ENCODE measurements around the gene MLX. TPM values are rescaled to one million over a fixed set of nuclear protein-coding genes. Genes with fewer than 3 reads are reported as not detected.
A peak's percentile ranks its signal among the peaks of the same experiment; 100 is the strongest.
"Not testable (repeated sequence)": the region's sequence is repeated elsewhere in the genome, so short reads cannot be mapped to it uniquely, and the experiment has no call there.

MLX gene
- total RNA-seq, 1 experiment from 2014 or later = 33.7 TPM

GRCh38 chr17:42618442-42619150 is 51.7 kb downstream of the MLX start:
- Histone ChIP-seq H3K4me3 (ENCODE audit: low read depth, low read length, poor library complexity, severe bottlenecking) (no peak overlapping the region), H3K36me3 (ENCODE audit: insufficient read depth, low read length, poor library complexity, severe bottlenecking) (peaks cover 5% of the 10 kb centered on the region), H3K9me3 (ENCODE audit: low read depth, low read length, poor library complexity, severe bottlenecking) (no peaks in the 10 kb centered on the region), H3K27ac (ENCODE audit: low read depth, low read length, poor library complexity, severe bottlenecking) (no peak overlapping the region), H3K27me3 (replicated peaks; ENCODE audit: insufficient read depth, low read depth, low read length, poor library complexity) (no peaks in the 10 kb centered on the region), H3K4me1 (ENCODE audit: insufficient read depth, low read length, poor library complexity, severe bottlenecking) (no peaks in the 10 kb centered on the region)
- DNase-seq (ENCODE audit: low spot score) = peak; percentile 2
- POLR2A ChIA-PET (ENCODE audit: low non-redundant PET) = no interaction called here
- TF ChIP-seq CTCF (conservative IDR thresholded peaks at IDR 0.05; ENCODE audit: low read depth, low read length) (no peak), EZH2 (IDR thresholded peaks at IDR 0.05; ENCODE audit: borderline replicate concordance, low read depth, low read length, poor library complexity, severe bottlenecking) (no peak)
- CTCF ChIA-PET = interaction anchor here (0.7 kb wide), 1 partner anchor 45 kb away, joined by 8 read pairs; no protein-coding TSS in a partner anchor
- intact Hi-C loops (cut with micrococcal nuclease; ENCODE audit: unreplicated experiment) = no loop called here
- no TSS peak for BruUV-seq (replicated peaks)

GRCh38 chr17:42621987-42622386 is 55.1 kb downstream of the MLX start:
- POLR2A ChIA-PET (ENCODE audit: low non-redundant PET); H3K4me3 ChIP-seq (ENCODE audit: low read depth, low read length, poor library complexity, severe bottlenecking); H3K9me3 ChIP-seq (ENCODE audit: low read depth, low read length, poor library complexity, severe bottlenecking); H3K27me3 ChIP-seq (replicated peaks; ENCODE audit: insufficient read depth, low read depth, low read length, poor library complexity); intact Hi-C loops (cut with micrococcal nuclease; ENCODE audit: unreplicated experiment); H3K27ac ChIP-seq (ENCODE audit: low read depth, low read length, poor library complexity, severe bottlenecking); H3K4me1 ChIP-seq (ENCODE audit: insufficient read depth, low read length, poor library complexity, severe bottlenecking); DNase-seq (ENCODE audit: low spot score); BruUV-seq (replicated peaks); H3K36me3 ChIP-seq (ENCODE audit: insufficient read depth, low read length, poor library complexity, severe bottlenecking); CTCF ChIA-PET: not testable (repeated sequence)

Other genes starting within 250 kb of the MLX start
- gene STAT3, start 178.7 kb upstream of the MLX start, total RNA-seq (2021) = 59.7 and 60.5 TPM in 2 replicates
- 16.6 and 19.9 TPM in 2 replicates for gene CAVIN1, start 143.8 kb upstream of the MLX start, total RNA-seq (2021)
- 50.3 and 54.6 TPM in 2 replicates for gene ATP6V0A1, start 108.2 kb upstream of the MLX start, total RNA-seq (2021)
- 9.6 and 12.7 TPM in 2 replicates for gene NAGLU, start 30.9 kb upstream of the MLX start, total RNA-seq (2021)
- gene HSD17B1, start 14.2 kb upstream of the MLX start, total RNA-seq (2021) = 0.59 and 0.60 TPM in 2 replicates
- 71.5 and 78.2 TPM in 2 replicates for gene COASY, start 5.0 kb upstream of the MLX start, total RNA-seq (2021)
- gene PSMC3IP, start 10.6 kb downstream of the MLX start, total RNA-seq (2021) = 30.9 and 31.9 TPM in 2 replicates
- gene RETREG3, start 42.3 kb downstream of the MLX start, total RNA-seq (2021) = 23.2 and 30.0 TPM in 2 replicates
- gene TUBG1, start 42.6 kb downstream of the MLX start, total RNA-seq (2021) = 85.8 and 87.4 TPM in 2 replicates
- gene TUBG2, start 92.2 kb downstream of the MLX start, total RNA-seq (2021) = 14.6 and 19.2 TPM in 2 replicates
- 11.9 and 16.8 TPM in 2 replicates for gene PLEKHH3, start 109.9 kb downstream of the MLX start, total RNA-seq (2021)
- 0.52 and 0.55 TPM in 2 replicates for gene CCR10, start 114.7 kb downstream of the MLX start, total RNA-seq (2021)
- 5.6 and 6.7 TPM in 2 replicates for gene CNTNAP1, start 115.4 kb downstream of the MLX start, total RNA-seq (2021)
- gene EZH1, start 177.9 kb downstream of the MLX start, total RNA-seq (2021) = 16.4 and 19.5 TPM in 2 replicates
- 3.8 and 5.0 TPM in 2 replicates for gene RAMP2, start 194.1 kb downstream of the MLX start, total RNA-seq (2021)
- gene VPS25, start 206.3 kb downstream of the MLX start, total RNA-seq (2021) = 34.3 and 35.6 TPM in 2 replicates
- 0.11 and 0.37 TPM in 2 replicates for gene WNK4, start 213.5 kb downstream of the MLX start, total RNA-seq (2021)
- 29.0 and 30.5 TPM in 2 replicates for gene COA3, start 231.6 kb downstream of the MLX start, total RNA-seq (2021)
- not detected in 2 replicates for gene CNTD1, start 231.8 kb downstream of the MLX start, total RNA-seq (2021)